Panc1 (cell line): ENCODE data around the gene MRGPRX2. TPM values are rescaled to one million over a fixed set of nuclear protein-coding genes. Genes with fewer than 3 reads are reported as not detected.

Experiments
- ATAC-seq: fragments of 200-7000 bp; cut with Tn5 transposase; 2 replicates; pipeline ENCODE4 v1.9.1; 2020; ENCODE audit warnings: mild to moderate bottlenecking, moderate library complexity
- BruUV-seq: library from RNA; stranded (reverse); fragments of 400-500 nt; replicated peaks from 2 replicates; lab custom pipeline; 2021; lab: Mats Ljungman, UMichigan
- CTCF ChIA-PET: fragments of 300-600 bp; sonication (Branson Sonifier 250); formaldehyde crosslinking; loops from one replicate; lab custom pipeline; 2022; ENCODE audit warnings: antibody characterized with exemption; lab: Charles Lee
- POLR2A ChIA-PET: fragments of 300-600 bp; sonication (Branson Sonifier 250); formaldehyde crosslinking; loops from one replicate; lab custom pipeline; 2022; ENCODE audit warnings: antibody characterized with exemption; lab: Charles Lee
- DNase-seq: peaks from one replicate; pipeline ENCODE4 v3.0.0-alpha.2; 2010; ENCODE audit warnings: low read depth, low spot score
- H3K27ac ChIP-seq: 2 replicates; pipeline ENCODE4 v1.5.1; 2011; ENCODE audit warnings: mild to moderate bottlenecking, low read length, inconsistent platforms
- H3K27me3 ChIP-seq: fragments of 200-500 bp; sonication (Bioruptor generic); 2 replicates; pipeline ENCODE4 v1.6.0; 2014; ENCODE audit warnings: low read length, inconsistent platforms; ENCODE audit not compliant: control insufficient read depth, insufficient read depth
- H3K36me3 ChIP-seq: fragments of 200-500 bp; sonication (Bioruptor generic); 2 replicates; pipeline ENCODE4 v1.5.1; 2014; ENCODE audit warnings: inconsistent platforms, mild to moderate bottlenecking, low read length, moderate library complexity; ENCODE audit not compliant: control insufficient read depth, insufficient read depth
- H3K4me1 ChIP-seq: 2 replicates; pipeline ENCODE4 v1.5.1; 2011; ENCODE audit warnings: inconsistent platforms, mild to moderate bottlenecking, low read length, moderate library complexity; ENCODE audit not compliant: control insufficient read depth, insufficient read depth
- H3K4me3 ChIP-seq, 2 experiments: 2 replicates each; pipeline ENCODE4 v1.5.1; 2011 to 2012; ENCODE audit warnings: low read depth in 2 of 2, low read length in 2 of 2, mild to moderate bottlenecking in 2 of 2, inconsistent platforms in 1 of 2, moderate library complexity in 1 of 2
- H3K9me3 ChIP-seq: fragments of 200-500 bp; sonication (Bioruptor generic); 2 replicates; pipeline ENCODE4 v1.5.1; 2014; ENCODE audit warnings: low read depth, mild to moderate bottlenecking, inconsistent platforms, low read length, moderate library complexity; ENCODE audit not compliant: control insufficient read depth, insufficient read depth
- POLR2AphosphoS5 ChIP-seq: IDR thresholded peaks from 2 replicates; pipeline ENCODE4 v1.6.1; 2012; ENCODE audit warnings: mild to moderate bottlenecking, low read depth, low read length, moderate library complexity
- SIN3A ChIP-seq: IDR thresholded peaks from 2 replicates; pipeline ENCODE4 v1.6.1; 2012; ENCODE audit warnings: low read depth, mild to moderate bottlenecking, low read length, moderate library complexity, borderline replicate concordance; ENCODE audit not compliant: insufficient read depth
- TCF7L2 ChIP-seq: IDR thresholded peaks from 2 replicates; pipeline ENCODE4 v1.6.1; 2011; ENCODE audit warnings: mild to moderate bottlenecking, low read depth, low read length, inconsistent platforms
- in situ Hi-C: cut with HindIII; loops from 2 replicates; pipeline ENCODE4 v1.10.0; 2016; ENCODE audit warnings: low sequenced_read_pairs, low pct_unique_long_range_greater_than_20kb
- intact Hi-C: fragments of 100-400 bp; cut with micrococcal nuclease; formaldehyde crosslinking; loops from one replicate; pipeline ENCODE4 v1.10.0; 2022; ENCODE audit not compliant: unreplicated experiment
- total RNA-seq: library from RNA; stranded (reverse); gene quantifications from one replicate; pipeline ENCODE4 v1.2.1, GENCODE V29; 2021; ENCODE audit not compliant: unreplicated experiment
- TF ChIP-seq, protein P1 (sequence below), 2 experiments: IDR thresholded peaks; 2 replicates each; pipeline ENCODE4 v1.6.1; 2011 to 2012; ENCODE audit warnings: low read depth in 2 of 2, control low read depth in 1 of 2, low read length in 1 of 2, mild to moderate bottlenecking in 1 of 2, moderate library complexity in 1 of 2; ENCODE audit not compliant: insufficient read depth in 1 of 2
- TF ChIP-seq, protein P2 (sequence below): fragments of 450-650 bp; IDR thresholded peaks from 2 replicates; pipeline ENCODE4 v1.5.1; 2017; ENCODE audit warnings: mild to moderate bottlenecking

The MRGPRX2 gene
- total RNA-seq, 1 experiment from 2014 or later: not detected

DNA sequence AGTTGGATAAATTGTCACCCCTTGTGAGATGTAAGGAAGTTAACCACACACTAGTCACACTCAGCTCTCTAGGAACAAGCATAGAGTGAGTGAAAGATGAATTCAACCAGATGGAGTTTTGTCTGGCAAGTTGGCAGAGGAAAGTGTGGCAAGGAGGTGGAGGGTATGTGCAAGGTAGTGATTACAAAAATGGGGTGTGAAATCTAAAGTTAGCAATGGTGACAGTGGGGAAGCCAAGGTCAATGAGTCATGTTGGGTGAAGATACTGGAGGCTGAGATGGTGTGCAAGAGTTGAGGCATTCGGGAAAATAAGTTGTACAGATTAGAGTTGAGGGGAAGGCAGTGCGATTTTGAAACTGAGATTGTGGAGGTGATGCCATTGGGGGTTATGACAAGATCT, 33.7 kb downstream of the MRGPRX2 start:
- Histone ChIP-seq H3K4me1 (no peaks in the 10 kb centered on the region), H3K4me3 (no peak overlapping the region), H3K36me3 (no peaks in the 10 kb centered on the region), H3K9me3 (no peaks in the 10 kb centered on the region), H3K27ac (no peak overlapping the region), H3K27me3 (peaks cover 17% of the 10 kb centered on the region)
- CTCF ChIA-PET: no interaction called here
- TF ChIP-seq, protein P1, sequence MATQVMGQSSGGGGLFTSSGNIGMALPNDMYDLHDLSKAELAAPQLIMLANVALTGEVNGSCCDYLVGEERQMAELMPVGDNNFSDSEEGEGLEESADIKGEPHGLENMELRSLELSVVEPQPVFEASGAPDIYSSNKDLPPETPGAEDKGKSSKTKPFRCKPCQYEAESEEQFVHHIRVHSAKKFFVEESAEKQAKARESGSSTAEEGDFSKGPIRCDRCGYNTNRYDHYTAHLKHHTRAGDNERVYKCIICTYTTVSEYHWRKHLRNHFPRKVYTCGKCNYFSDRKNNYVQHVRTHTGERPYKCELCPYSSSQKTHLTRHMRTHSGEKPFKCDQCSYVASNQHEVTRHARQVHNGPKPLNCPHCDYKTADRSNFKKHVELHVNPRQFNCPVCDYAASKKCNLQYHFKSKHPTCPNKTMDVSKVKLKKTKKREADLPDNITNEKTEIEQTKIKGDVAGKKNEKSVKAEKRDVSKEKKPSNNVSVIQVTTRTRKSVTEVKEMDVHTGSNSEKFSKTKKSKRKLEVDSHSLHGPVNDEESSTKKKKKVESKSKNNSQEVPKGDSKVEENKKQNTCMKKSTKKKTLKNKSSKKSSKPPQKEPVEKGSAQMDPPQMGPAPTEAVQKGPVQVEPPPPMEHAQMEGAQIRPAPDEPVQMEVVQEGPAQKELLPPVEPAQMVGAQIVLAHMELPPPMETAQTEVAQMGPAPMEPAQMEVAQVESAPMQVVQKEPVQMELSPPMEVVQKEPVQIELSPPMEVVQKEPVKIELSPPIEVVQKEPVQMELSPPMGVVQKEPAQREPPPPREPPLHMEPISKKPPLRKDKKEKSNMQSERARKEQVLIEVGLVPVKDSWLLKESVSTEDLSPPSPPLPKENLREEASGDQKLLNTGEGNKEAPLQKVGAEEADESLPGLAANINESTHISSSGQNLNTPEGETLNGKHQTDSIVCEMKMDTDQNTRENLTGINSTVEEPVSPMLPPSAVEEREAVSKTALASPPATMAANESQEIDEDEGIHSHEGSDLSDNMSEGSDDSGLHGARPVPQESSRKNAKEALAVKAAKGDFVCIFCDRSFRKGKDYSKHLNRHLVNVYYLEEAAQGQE (IDR thresholded peaks at IDR 0.05; ENCODE audit: insufficient read depth in 1 of 2, low read depth in 2 of 2, low read length in 1 of 2): no peak
- TF ChIP-seq TCF7L2 (no peak), POLR2AphosphoS5 (no peak), SIN3A (no peak)
- TF ChIP-seq, protein P2, sequence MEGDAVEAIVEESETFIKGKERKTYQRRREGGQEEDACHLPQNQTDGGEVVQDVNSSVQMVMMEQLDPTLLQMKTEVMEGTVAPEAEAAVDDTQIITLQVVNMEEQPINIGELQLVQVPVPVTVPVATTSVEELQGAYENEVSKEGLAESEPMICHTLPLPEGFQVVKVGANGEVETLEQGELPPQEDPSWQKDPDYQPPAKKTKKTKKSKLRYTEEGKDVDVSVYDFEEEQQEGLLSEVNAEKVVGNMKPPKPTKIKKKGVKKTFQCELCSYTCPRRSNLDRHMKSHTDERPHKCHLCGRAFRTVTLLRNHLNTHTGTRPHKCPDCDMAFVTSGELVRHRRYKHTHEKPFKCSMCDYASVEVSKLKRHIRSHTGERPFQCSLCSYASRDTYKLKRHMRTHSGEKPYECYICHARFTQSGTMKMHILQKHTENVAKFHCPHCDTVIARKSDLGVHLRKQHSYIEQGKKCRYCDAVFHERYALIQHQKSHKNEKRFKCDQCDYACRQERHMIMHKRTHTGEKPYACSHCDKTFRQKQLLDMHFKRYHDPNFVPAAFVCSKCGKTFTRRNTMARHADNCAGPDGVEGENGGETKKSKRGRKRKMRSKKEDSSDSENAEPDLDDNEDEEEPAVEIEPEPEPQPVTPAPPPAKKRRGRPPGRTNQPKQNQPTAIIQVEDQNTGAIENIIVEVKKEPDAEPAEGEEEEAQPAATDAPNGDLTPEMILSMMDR: no peak
- no peak for DNase-seq
- no TSS peak for BruUV-seq
- ATAC-seq: no peak
- intact Hi-C loops: no loop called here
- in situ Hi-C loops: no loop called here
- POLR2A ChIA-PET: no interaction called here

DNA sequence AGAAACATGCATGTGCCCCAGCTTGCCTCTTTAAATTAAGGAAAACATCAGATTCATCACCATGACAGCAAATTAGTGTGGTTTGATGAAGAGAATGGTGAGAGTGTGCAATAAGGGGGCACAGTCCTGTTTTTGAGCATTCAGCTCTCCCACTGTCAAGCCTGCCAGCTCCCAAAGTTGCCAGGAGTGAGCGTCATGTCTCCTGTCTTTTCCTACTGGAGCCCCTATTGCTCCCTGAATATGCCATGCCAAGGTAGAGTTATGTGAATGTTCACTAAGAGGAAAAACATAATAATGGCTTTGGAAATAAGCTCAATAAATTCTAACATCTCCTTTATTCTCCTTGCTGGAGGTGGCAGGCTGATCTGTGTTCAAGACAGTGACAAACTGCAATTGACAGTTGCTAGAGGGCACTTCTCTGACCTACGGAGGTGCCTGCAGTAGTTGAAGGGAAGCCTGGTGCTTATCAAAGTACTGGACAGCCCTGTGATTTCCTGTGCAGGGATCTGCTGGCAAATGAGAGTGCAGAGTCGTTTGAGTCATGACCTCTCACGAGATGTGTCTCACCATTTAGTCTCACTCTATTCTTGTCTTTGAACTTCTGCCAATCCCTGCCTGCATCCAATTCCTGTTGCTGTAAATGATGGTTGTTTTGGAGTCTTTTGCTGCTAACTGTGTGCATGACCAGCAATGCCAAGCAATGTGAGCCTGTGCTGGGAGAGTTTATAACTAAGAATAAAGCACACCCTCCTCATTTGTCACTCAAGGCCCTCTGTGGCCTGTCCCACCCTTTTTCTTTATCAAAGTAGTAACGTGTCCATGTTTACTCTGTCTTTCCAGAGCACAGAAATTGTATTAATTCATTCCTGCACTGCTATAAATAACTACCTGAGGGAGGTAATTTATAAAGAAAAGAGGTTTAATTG, 34.8 kb downstream of the MRGPRX2 start:
- ATAC-seq (no peak), DNase-seq (no peak)
- no peak overlapping the region for H3K4me3 ChIP-seq
- POLR2A ChIA-PET: no interaction called here
- TF ChIP-seq TCF7L2 (no peak), POLR2AphosphoS5 (no peak), SIN3A (no peak)
- TF ChIP-seq, protein P2: no peak
- TF ChIP-seq, protein P1 (IDR thresholded peaks at IDR 0.05; ENCODE audit: insufficient read depth in 1 of 2, low read depth in 2 of 2, low read length in 1 of 2): no peak
- H3K36me3 ChIP-seq: no peaks in the 10 kb centered on the region
- no TSS peak for BruUV-seq
- no peaks in the 10 kb centered on the region for H3K9me3 ChIP-seq
- H3K4me1 ChIP-seq: no peaks in the 10 kb centered on the region
- H3K27ac ChIP-seq: no peak overlapping the region
- in situ Hi-C loops (no loop called here), intact Hi-C loops (no loop called here)
- peaks cover 17% of the 10 kb centered on the region for H3K27me3 ChIP-seq
- CTCF ChIA-PET: interaction anchor here (0.6 to 0.7 kb wide), 2 partner anchors 500 to 633 kb away, joined by 3 to 4 read pairs; no protein-coding TSS in a partner anchor
